Muscle of arm (tissue), 12 donors: ENCODE data around the gene ZNF793. TPM values are rescaled to one million over a fixed set of nuclear protein-coding genes. Genes with fewer than 3 reads are reported as not detected.

Source experiments
- DNase-seq: peaks from one replicate; pipeline ENCODE4 v3.0.0-alpha.2; 2013
- polyA plus RNA-seq, 12 donors: library from polyadenylated mRNA; unstranded; fragments of 120-200 nt; gene quantifications; one replicate each; pipeline ENCODE4 v1.2.1, GENCODE V29; 2013; ENCODE audit not compliant: insufficient read length in 12 of 12

The ZNF793 gene
- polyA plus RNA-seq, 12 donors, result 8.3 to 61.8 (median 13.1) TPM

DNA sequence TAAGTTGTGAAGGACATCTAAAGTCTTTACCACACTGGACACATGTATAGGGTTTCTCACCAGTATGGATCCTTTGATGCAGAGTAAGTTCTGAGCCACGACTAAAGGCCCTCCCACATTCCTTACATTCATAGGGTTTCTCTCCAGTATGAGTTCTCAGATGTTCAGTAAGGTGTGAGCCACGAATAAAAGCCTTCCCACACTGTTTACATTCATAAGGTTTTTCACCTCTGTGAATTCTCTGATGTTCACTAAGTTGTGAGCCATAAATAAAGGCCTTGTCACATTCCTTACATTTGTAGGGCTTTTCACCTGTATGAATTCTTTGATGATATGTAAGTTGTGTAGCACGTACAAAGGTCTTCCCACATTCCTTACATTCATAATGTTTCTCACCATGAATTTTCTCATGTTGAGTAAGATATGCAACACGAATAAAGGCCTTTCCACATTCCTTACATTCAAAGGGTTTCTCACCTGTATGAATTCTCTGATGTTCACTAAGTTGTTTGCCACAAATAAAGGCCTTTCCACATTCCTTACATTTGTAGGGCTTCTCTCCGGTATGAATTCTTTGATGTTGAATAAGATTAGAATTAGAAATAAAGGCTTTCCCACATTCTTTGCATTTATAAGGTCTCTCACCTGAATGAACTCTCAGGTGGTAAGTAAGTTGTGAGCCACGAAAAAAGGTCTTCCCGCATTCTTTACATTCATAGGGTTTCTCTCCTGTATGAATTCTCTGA, 58.1 kb downstream of the ZNF793 start:
- no peak for DNase-seq

DNA sequence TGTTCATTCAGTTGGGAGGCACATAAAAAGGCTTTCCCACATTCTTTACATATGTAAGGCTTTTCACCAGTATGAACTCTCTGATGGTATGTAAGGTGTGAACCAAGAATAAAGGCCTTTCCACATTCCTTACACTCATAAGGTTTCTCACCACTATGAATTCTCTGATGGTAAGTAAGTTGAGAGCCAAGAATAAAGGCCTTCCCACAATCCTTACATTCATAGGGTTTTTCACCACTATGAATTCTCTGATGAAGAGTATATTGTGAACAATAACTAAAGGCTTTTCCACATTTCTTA, 58.6 kb downstream of the ZNF793 start:
- DNase-seq, result no peak

GRCh38 chr19:37572203-37572602, 65.5 kb downstream of the ZNF793 start:
- no peak for DNase-seq

DNA sequence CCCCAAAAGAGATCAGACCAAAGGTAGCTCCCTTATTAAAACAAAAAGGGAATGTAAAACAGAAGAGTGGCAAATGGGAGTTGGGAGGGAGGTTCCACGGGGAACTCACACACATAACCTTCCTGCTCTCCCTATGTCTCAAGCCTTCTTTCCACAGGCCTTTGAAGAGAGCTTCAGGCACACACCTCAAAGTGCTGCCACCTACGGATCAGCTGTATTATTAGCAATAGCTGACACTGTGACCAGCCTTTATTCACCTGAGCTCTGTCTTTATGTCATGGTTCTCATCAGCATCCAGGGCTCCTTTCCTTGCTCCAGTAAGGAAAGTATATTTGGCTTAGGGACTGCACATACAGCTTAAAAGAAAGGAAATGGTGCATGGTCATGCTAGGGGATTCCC, 76.6 kb downstream of the ZNF793 start:
- no peak for DNase-seq

Other genes starting within 250 kb of the ZNF793 start
- 1 to 10 TPM in 11 of 12 donors, not detected in 1; 5.0 to 9.9 (median 7.0) TPM for gene ZNF527, start 135.8 kb upstream of the ZNF793 start, polyA plus RNA-seq
- 10 to 100 TPM in 4 of 12 donors, 1 to 10 TPM in 7, not detected in 1; 4.2 to 11.4 (median 9.7) TPM for gene ZNF569, start 39.5 kb upstream of the ZNF793 start, polyA plus RNA-seq
- gene ZNF570, start 37.6 kb upstream of the ZNF793 start, polyA plus RNA-seq, result 1 to 10 TPM in 11 of 12 donors, not detected in 1; 5.5 to 9.0 (median 7.6) TPM
- 1 to 10 TPM in 11 of 12 donors, not detected in 1; 4.5 to 9.4 (median 7.0) TPM for gene ZNF571, start 87.9 kb downstream of the ZNF793 start, polyA plus RNA-seq
- gene ZNF540, start 87.9 kb downstream of the ZNF793 start, polyA plus RNA-seq, result 1 to 10 TPM in 10 of 12 donors, not detected in 2; 1.5 to 3.3 (median 2.7) TPM
- gene ZFP30, start 148.5 kb downstream of the ZNF793 start, polyA plus RNA-seq, result 10 to 100 TPM in 11 of 12 donors, not detected in 1; 11.2 to 14.4 (median 13.7) TPM
- 1 to 10 TPM in 10 of 12 donors, not detected in 2; 4.5 to 8.0 (median 6.0) TPM for gene ZNF607, start 212.8 kb downstream of the ZNF793 start, polyA plus RNA-seq